SK-N-SH (cell line): ENCODE measurements around the gene KIRREL2. TPM values are rescaled to one million over a fixed set of nuclear protein-coding genes. Genes with fewer than 3 reads are reported as not detected.

Experiments
- CTCF ChIA-PET: fragments of 300-600, 350-600 bp; formaldehyde crosslinking; extraction: SDS; loops from one replicate; lab custom pipeline; 2021; lab: Yijun Ruan, JAX
- POLR2A ChIA-PET: fragments of 350-600 bp; sonication (Branson Sonifier 250); formaldehyde crosslinking; extraction: SDS; loops from one replicate; lab custom pipeline; 2020; ENCODE audit warnings: antibody characterized with exemption, inconsistent platforms; lab: Yijun Ruan, JAX
- DNase-seq: peaks from one replicate; pipeline ENCODE4 v3.0.0; 2012
- H2AFZ ChIP-seq: fragments of 200-600 bp; sonication (generic); 2 replicates; pipeline ENCODE4 v1.8.1; 2016; ENCODE audit warnings: antibody characterized with exemption, mild to moderate bottlenecking, low read depth
- H3F3A ChIP-seq: fragments of 200-600 bp; sonication (generic); replicated peaks from 2 replicates; pipeline ENCODE3; 2016; ENCODE audit warnings: antibody characterized with exemption, mild to moderate bottlenecking; ENCODE audit not compliant: insufficient read depth
- H3K27ac ChIP-seq, 2 experiments: fragments of 200-500 bp in 1 of 2; fragments of 200-600 bp in 1 of 2; sonication (Bioruptor generic) in 1 of 2; sonication (generic), shearing (Covaris generic) in 1 of 2; 2 replicates each; pipeline versions ENCODE4 v1.5.1 to v1.6.1; 2014 to 2016; ENCODE audit warnings: low read depth in 2 of 2, inconsistent platforms in 1 of 2, low read length in 1 of 2, mild to moderate bottlenecking in 1 of 2, mixed read lengths in 1 of 2
- H3K27me3 ChIP-seq: fragments of 200-600 bp; sonication (generic), shearing (Covaris generic); 2 replicates; pipeline ENCODE4 v1.6.1; 2016; ENCODE audit warnings: mixed run types; ENCODE audit not compliant: insufficient read depth
- H3K36me3 ChIP-seq, 2 experiments: fragments of 200-500 bp in 1 of 2; fragments of 200-600 bp in 1 of 2; sonication (Bioruptor generic) in 1 of 2; sonication (generic) in 1 of 2; replicated peaks in 1 of 2; 2 replicates each; pipeline versions ENCODE3 to v1.5.1; 2014 to 2016; ENCODE audit warnings: low read length in 1 of 2, mild to moderate bottlenecking in 1 of 2; ENCODE audit not compliant: insufficient read depth in 2 of 2, control insufficient read depth in 1 of 2
- H3K4me1 ChIP-seq, 2 experiments: fragments of 200-500 bp in 1 of 2; fragments of 200-600 bp in 1 of 2; sonication (Bioruptor generic) in 1 of 2; sonication (generic), shearing (Covaris generic) in 1 of 2; 2 replicates each; pipeline versions ENCODE4 v1.5.1 to v1.6.1; 2014 to 2016; ENCODE audit warnings: low read depth in 1 of 2, low read length in 1 of 2, mixed run types in 1 of 2; ENCODE audit not compliant: insufficient read depth in 2 of 2, control insufficient read depth in 1 of 2
- H3K4me2 ChIP-seq: fragments of 200-600 bp; sonication (generic), shearing (Covaris generic); 2 replicates; pipeline ENCODE4 v1.6.1; 2017; ENCODE audit warnings: mixed run types
- H3K4me3 ChIP-seq, 2 experiments: fragments of 200-500 bp in 1 of 2; fragments of 200-600 bp in 1 of 2; sonication (Bioruptor generic) in 1 of 2; sonication (generic), shearing (Covaris generic) in 1 of 2; 2 replicates each; pipeline versions ENCODE4 v1.5.1 to v1.8.1; 2014 to 2016; ENCODE audit warnings: low read depth in 2 of 2, inconsistent platforms in 1 of 2, low read length in 1 of 2, mild to moderate bottlenecking in 1 of 2, mixed read lengths in 1 of 2, moderate library complexity in 1 of 2
- H3K79me2 ChIP-seq: fragments of 200-600 bp; sonication (generic); 2 replicates; pipeline ENCODE4 v1.8.1; 2017; ENCODE audit warnings: mild to moderate bottlenecking; ENCODE audit not compliant: insufficient read depth
- H3K9ac ChIP-seq: fragments of 200-600 bp; sonication (generic); 2 replicates; pipeline ENCODE4 v1.6.1; 2017; ENCODE audit warnings: mixed run types
- H3K9me2 ChIP-seq: fragments of 200-600 bp; sonication (generic); 2 replicates; pipeline ENCODE4 v1.6.1; 2017; ENCODE audit warnings: mixed run types
- H3K9me3 ChIP-seq: fragments of 200-600 bp; sonication (generic); 2 replicates; pipeline ENCODE4 v1.6.1; 2017; ENCODE audit warnings: mixed run types, mild to moderate bottlenecking, moderate library complexity
- H4K20me1 ChIP-seq: fragments of 200-600 bp; sonication (generic); 2 replicates; pipeline ENCODE4 v1.6.1; 2017; ENCODE audit warnings: mild to moderate bottlenecking, mixed run types; ENCODE audit not compliant: insufficient read depth
- FOXJ3 ChIP-seq: sonication (generic); formaldehyde crosslinking; IDR thresholded peaks from 2 replicates; pipeline ENCODE4 v1.5.1; 2020; ENCODE audit warnings: mild to moderate bottlenecking, missing genetic modification reagents
- FOXM1 ChIP-seq: IDR thresholded peaks from 2 replicates; pipeline ENCODE4 v1.4.0; 2012; ENCODE audit warnings: low read depth, mild to moderate bottlenecking
- JUND ChIP-seq: IDR thresholded peaks from 2 replicates; pipeline ENCODE4 v1.4.0; 2012
- MAX ChIP-seq: IDR thresholded peaks from 2 replicates; pipeline ENCODE4 v1.4.0; 2012; ENCODE audit warnings: low read depth
- NFIC ChIP-seq: IDR thresholded peaks from 2 replicates; pipeline ENCODE4 v1.4.0; 2012; ENCODE audit warnings: borderline replicate concordance
- PBX3 ChIP-seq: IDR thresholded peaks from 2 replicates; pipeline ENCODE4; 2012
- RCOR1 ChIP-seq: fragments of 150-350 bp; IDR thresholded peaks from 2 replicates; pipeline ENCODE4 v1.6.1; 2017; ENCODE audit warnings: antibody characterized with exemption, low read length
- REST ChIP-seq: IDR thresholded peaks from 2 replicates; pipeline ENCODE4 v1.6.1; 2012; ENCODE audit warnings: mild to moderate bottlenecking, low read depth, low read length, moderate library complexity
- RXRA ChIP-seq: IDR thresholded peaks from 2 replicates; pipeline ENCODE4 v1.4.0; 2012; ENCODE audit warnings: low read depth, mild to moderate bottlenecking, borderline replicate concordance
- SMC3 ChIP-seq: IDR thresholded peaks from 2 replicates; pipeline ENCODE4 v1.6.1; 2012; ENCODE audit warnings: low read depth, low read length, improper control_type of control experiment
- TCF12 ChIP-seq: IDR thresholded peaks from 2 replicates; pipeline ENCODE4 v1.4.0; 2012
- USF1 ChIP-seq: IDR thresholded peaks from 2 replicates; pipeline ENCODE4 v1.4.0; 2012; ENCODE audit warnings: low read depth, borderline replicate concordance
- USF2 ChIP-seq: fragments of 150-350 bp; IDR thresholded peaks from 2 replicates; pipeline ENCODE4 v1.6.1; 2017; ENCODE audit warnings: antibody characterized with exemption, low read length, low read depth, borderline replicate concordance
- WGBS: methylation state at CpG from one replicate; pipeline ENCODE4 v1.1.6; 2017; ENCODE audit warnings: low lambda C conversion rate; 5-methylcytosine and 5-hydroxymethylcytosine counted together
- polyA plus RNA-seq, 3 experiments: library from polyadenylated mRNA; depleted of rRNA; stranded (reverse); fragments of >200 nt; gene quantifications; 2 replicates each; pipeline ENCODE4 v1.2.3, GENCODE V29; 2012

The KIRREL2 gene
- polyA plus RNA-seq, 1 of the 3 experiments (the other 2 are of a cell fraction) = 0.21 TPM

GRCh38 chr19:35868823-35869326 is 12.2 kb downstream of the KIRREL2 start:
- Histone ChIP-seq H3K9me2 (no peaks in the 10 kb centered on the region), H3K27me3 (no peaks in the 10 kb centered on the region), H3K79me2 (no peaks in the 10 kb centered on the region), H3K4me3 (peak overlapping the region; percentile 52 to 60), H3K27ac (peak overlapping the region in 1 of 2 experiments; percentile 75; a peak in 2 of 4 replicates), H3K4me2 (peak overlapping the region; percentile 96), H3K9ac (no peak overlapping the region), H4K20me1 (no peaks in the 10 kb centered on the region), H3K4me1 (peaks cover 7 to 11% of the 10 kb centered on the region in 2 experiments; a peak in 2 of 4 replicates), H3K9me3 (no peaks in the 10 kb centered on the region), H3F3A (no peaks in the 10 kb centered on the region), H2AFZ (peak overlapping the region; percentile 76; the same call in 1 of the 2 replicates), H3K36me3 (no peaks in the 10 kb centered on the region)
- no peak for DNase-seq
- TF ChIP-seq RCOR1 (no peak), JUND (no peak), NFIC (no peak), RXRA (no peak), REST (no peak), FOXJ3 (CRISPR knock-in tag) (no peak), PBX3 (no peak), MAX (no peak), USF2 (no peak), SMC3 (no peak), FOXM1 (no peak), TCF12 (no peak), USF1 (no peak)
- CTCF ChIA-PET = interaction anchor here (0.6 to 4.2 kb wide), 4 partner anchors 13 to 139 kb away, joined by 3 to 18 read pairs (median 4); partner anchors contain the start of gene NFKBID
- 2% methylated on average over 11 of the region's 15 CpGs for WGBS
- POLR2A ChIA-PET = interaction anchor here (0.7 to 1.4 kb wide), 6 partner anchors 14 to 185 kb away, joined by 3 to 7 read pairs (median 4); partner anchors contain the start of genes LIN37 and THAP8
